PC-9 (cell line): Measurements from ENCODE around the gene SPHK1. TPM values are rescaled to one million over a fixed set of nuclear protein-coding genes. Genes with fewer than 3 reads are reported as not detected.

ENCODE experiments used
- BruUV-seq: library from RNA; stranded (reverse); fragments of 400-500 nt; replicated peaks from 2 replicates; lab custom pipeline; 2021; lab: Mats Ljungman, UMichigan
- CTCF ChIA-PET: fragments of 300-600 bp; sonication (Branson Sonifier 250); formaldehyde crosslinking; loops from one replicate; lab custom pipeline; 2022; ENCODE audit warnings: antibody characterized with exemption; lab: Charles Lee
- POLR2A ChIA-PET: fragments of 300-600 bp; sonication (Branson Sonifier 250); formaldehyde crosslinking; loops from one replicate; lab custom pipeline; 2022; ENCODE audit warnings: antibody characterized with exemption; ENCODE audit not compliant: unreplicated experiment; lab: Charles Lee
- DNase-seq, 2 experiments: peaks; one replicate each; pipeline versions ENCODE4 v3.0.0 to v3.0.0-alpha.2; 2015 to 2022; ENCODE audit warnings: mixed read lengths in 1 of 2
- H2AFZ ChIP-seq: fragments of 200-600 bp; sonication (generic); 2 replicates; pipeline ENCODE4 v1.8.1; 2017; ENCODE audit warnings: antibody characterized with exemption
- H3F3A ChIP-seq: fragments of 200-600 bp; sonication (generic); 2 replicates; pipeline ENCODE4 v1.8.1; 2017; ENCODE audit warnings: antibody characterized with exemption, mild to moderate bottlenecking, low read depth; ENCODE audit not compliant: insufficient read depth
- H3K27ac ChIP-seq: fragments of 200-600 bp; sonication (generic); 2 replicates; pipeline ENCODE4 v1.6.1; 2016; ENCODE audit warnings: mixed run types
- H3K27me3 ChIP-seq: fragments of 200-600 bp; sonication (generic); 2 replicates; pipeline ENCODE4 v1.6.1; 2016; ENCODE audit warnings: low read depth, mixed run types; ENCODE audit not compliant: insufficient read depth
- H3K36me3 ChIP-seq: fragments of 200-600 bp; sonication (generic); 2 replicates; pipeline ENCODE4 v1.6.1; 2016; ENCODE audit warnings: low read depth, mixed run types
- H3K4me1 ChIP-seq: fragments of 200-600 bp; sonication (generic); replicated peaks from 2 replicates; pipeline ENCODE4 v1.6.1; 2016; ENCODE audit warnings: mixed run types; ENCODE audit not compliant: insufficient read depth
- H3K4me2 ChIP-seq: fragments of 200-600 bp; sonication (generic); 2 replicates; pipeline ENCODE4 v1.6.1; 2017; ENCODE audit warnings: mixed run types
- H3K4me3 ChIP-seq: fragments of 200-600 bp; sonication (generic); 2 replicates; pipeline ENCODE4 v1.6.1; 2016; ENCODE audit warnings: mixed run types
- H3K79me2 ChIP-seq: fragments of 200-600 bp; sonication (generic); 2 replicates; pipeline ENCODE4 v1.6.1; 2017; ENCODE audit warnings: low read depth, mixed run types
- H3K9me2 ChIP-seq: fragments of 200-600 bp; sonication (generic); 2 replicates; pipeline ENCODE4 v1.8.1; 2017; ENCODE audit warnings: mild to moderate bottlenecking; ENCODE audit not compliant: insufficient read depth
- H3K9me3 ChIP-seq: fragments of 200-600 bp; sonication (generic); 2 replicates; pipeline ENCODE4 v1.8.1; 2016; ENCODE audit warnings: low read depth; ENCODE audit not compliant: insufficient read depth
- H4K20me1 ChIP-seq: fragments of 200-600 bp; sonication (generic); 2 replicates; pipeline ENCODE4 v1.8.1; 2017; ENCODE audit not compliant: insufficient read depth
- CTCF ChIP-seq: fragments of 200-600 bp; sonication (generic); conservative IDR thresholded peaks from 2 replicates; pipeline ENCODE4 v1.6.1; 2017; ENCODE audit warnings: mixed run types, antibody characterized with exemption, mild to moderate bottlenecking, moderate library complexity
- EZH2 ChIP-seq: fragments of 200-600 bp; sonication (generic); IDR thresholded peaks from 2 replicates; pipeline ENCODE4 v1.8.0; 2017; ENCODE audit warnings: antibody characterized with exemption, low read depth
- intact Hi-C: fragments of 100-400 bp; cut with micrococcal nuclease; formaldehyde crosslinking; loops from one replicate; pipeline ENCODE4 v1.10.0; 2022; ENCODE audit not compliant: unreplicated experiment
- total RNA-seq: library from RNA; stranded (reverse); gene quantifications from 2 replicates; pipeline ENCODE4 v1.2.3, GENCODE V29; 2021

SPHK1 gene
- total RNA-seq, 1 experiment from 2014 or later, result 5.5 TPM

- Histone ChIP-seq H3K79me2 (no peaks in the 10 kb centered on the region), H3K27ac (no peak overlapping the region), H3K4me3 (no peak overlapping the region), H3K36me3 (no peaks in the 10 kb centered on the region), H2AFZ (no peak overlapping the region), H3K27me3 (no peaks in the 10 kb centered on the region), H3K4me2 (no peak overlapping the region), H4K20me1 (no peaks in the 10 kb centered on the region; the same call in 1 of the 2 replicates), H3K9me2 (no peaks in the 10 kb centered on the region), H3K9me3 (no peaks in the 10 kb centered on the region), H3K4me1 (no peaks in the 10 kb centered on the region), H3F3A (no peaks in the 10 kb centered on the region)
- TF ChIP-seq CTCF, result no peak
- no peak for TF ChIP-seq EZH2
- intact Hi-C loops, result no loop called here
- ChIA-PET CTCF (no interaction called here), POLR2A (no interaction called here)
- DNase-seq, result no peak
- no TSS peak for BruUV-seq
Observed at GRCh38 chr17:76416457-76416856, 32.0 kb downstream of the SPHK1 start.

- no peak for DNase-seq
- Histone ChIP-seq H4K20me1 (no peaks in the 10 kb centered on the region; the same call in 1 of the 2 replicates), H3K27ac (no peak overlapping the region), H3K9me3 (no peaks in the 10 kb centered on the region), H3K4me3 (no peak overlapping the region), H3K36me3 (no peaks in the 10 kb centered on the region), H3K4me1 (no peaks in the 10 kb centered on the region), H3K9me2 (no peaks in the 10 kb centered on the region), H2AFZ (no peak overlapping the region), H3F3A (no peaks in the 10 kb centered on the region), H3K27me3 (no peaks in the 10 kb centered on the region), H3K79me2 (no peaks in the 10 kb centered on the region), H3K4me2 (no peak overlapping the region)
- intact Hi-C loops, result no loop called here
- ChIA-PET CTCF (no interaction called here), POLR2A (no interaction called here)
- TF ChIP-seq CTCF, result no peak
- no peak for TF ChIP-seq EZH2
- BruUV-seq, result no TSS peak
Observed at GRCh38 chr17:76416899-76417298, 32.5 kb downstream of the SPHK1 start.

- H3K9me3 ChIP-seq, result no peaks in the 10 kb centered on the region
- no peak overlapping the region for H3K27ac ChIP-seq
- ChIA-PET CTCF (no interaction called here), POLR2A (interaction anchor here (0.6 kb wide), 1 partner anchor 50 kb away, joined by 3 read pairs; the partner anchor contains the start of gene AANAT)
- no peaks in the 10 kb centered on the region for H3K36me3 ChIP-seq
- BruUV-seq, result no TSS peak
- H3K27me3 ChIP-seq, result no peaks in the 10 kb centered on the region
- no peak overlapping the region for H3K4me3 ChIP-seq
- intact Hi-C loops, result no loop called here
- H3K4me2 ChIP-seq, result no peak overlapping the region
- no peak for DNase-seq
- H4K20me1 ChIP-seq, result no peaks in the 10 kb centered on the region; the same call in 1 of the 2 replicates
- no peaks in the 10 kb centered on the region for H3K79me2 ChIP-seq
- TF ChIP-seq CTCF, result no peak
- H2AFZ ChIP-seq, result no peak overlapping the region
- no peaks in the 10 kb centered on the region for H3K4me1 ChIP-seq
- H3K9me2 ChIP-seq, result no peaks in the 10 kb centered on the region
- no peaks in the 10 kb centered on the region for H3F3A ChIP-seq
Observed at GRCh38 chr17:76417499-76418143, 33.2 kb downstream of the SPHK1 start.
